IPS-18a (cell line): Measurements from ENCODE around the gene KCTD21.
"Not testable (repeated sequence)": the region's sequence is repeated elsewhere in the genome, so short reads cannot be mapped to it uniquely, and the experiment has no call there.

ENCODE experiments used
- H3K27ac ChIP-seq: one replicate; pipeline ENCODE4 v1.5.1; 2013; ENCODE audit warnings: low read length
- H3K27me3 ChIP-seq: one replicate; pipeline ENCODE4 v1.6.1; 2013; ENCODE audit warnings: mild to moderate bottlenecking, low read length; ENCODE audit not compliant: control insufficient read depth, insufficient read depth
- H3K36me3 ChIP-seq: one replicate; pipeline ENCODE4 v1.6.1; 2013; ENCODE audit warnings: low read depth, low read length; ENCODE audit not compliant: control insufficient read depth
- H3K4me1 ChIP-seq: one replicate; pipeline ENCODE4 v1.6.1; 2013; ENCODE audit warnings: low read depth, low read length; ENCODE audit not compliant: control insufficient read depth
- H3K4me3 ChIP-seq: one replicate; pipeline ENCODE4 v1.5.1; 2013; ENCODE audit warnings: low read length
- H3K9ac ChIP-seq: one replicate; pipeline ENCODE4 v1.6.1; 2013; ENCODE audit warnings: mild to moderate bottlenecking, low read length, moderate library complexity
- H3K9me3 ChIP-seq: one replicate; pipeline ENCODE4 v1.6.1; 2013; ENCODE audit warnings: low read depth, low read length; ENCODE audit not compliant: control insufficient read depth

Gene KCTD21

GRCh38 chr11:78181185-78181584 is 7.2 kb downstream of the KCTD21 start:
- Histone ChIP-seq H3K9ac (no peak overlapping the region), H3K36me3 (no peaks in the 10 kb centered on the region), H3K9me3 (no peaks in the 10 kb centered on the region), H3K4me3 (no peak overlapping the region), H3K27ac (no peak overlapping the region), H3K27me3 (no peaks in the 10 kb centered on the region), H3K4me1 (no peaks in the 10 kb centered on the region)

GRCh38 chr11:78180751-78181150 is 7.7 kb downstream of the KCTD21 start:
- Histone ChIP-seq H3K4me1 (no peaks in the 10 kb centered on the region), H3K9ac (no peak overlapping the region), H3K9me3 (no peaks in the 10 kb centered on the region), H3K27me3 (no peaks in the 10 kb centered on the region), H3K36me3 (no peaks in the 10 kb centered on the region), H3K27ac (no peak overlapping the region), H3K4me3 (no peak overlapping the region)

- Histone ChIP-seq H3K36me3 (no peaks in the 10 kb centered on the region), H3K27ac (no peak overlapping the region), H3K9ac (no peak overlapping the region), H3K9me3 (no peaks in the 10 kb centered on the region), H3K27me3 (no peaks in the 10 kb centered on the region), H3K4me1 (no peaks in the 10 kb centered on the region), H3K4me3 (no peak overlapping the region)
Measured at GRCh38 chr11:78179459-78180071, 8.9 kb downstream of the KCTD21 start.

- H3K27ac ChIP-seq = no peak overlapping the region
- no peaks in the 10 kb centered on the region for H3K36me3 ChIP-seq
- H3K4me1 ChIP-seq = no peaks in the 10 kb centered on the region
- H3K4me3 ChIP-seq = no peak overlapping the region
- no peaks in the 10 kb centered on the region for H3K27me3 ChIP-seq
- no peaks in the 10 kb centered on the region for H3K9me3 ChIP-seq
- H3K9ac ChIP-seq = no peak overlapping the region
Measured at GRCh38 chr11:78177216-78177615, 11.2 kb downstream of the KCTD21 start.

GRCh38 chr11:78176605-78177141 is 11.8 kb downstream of the KCTD21 start:
- H3K36me3 ChIP-seq = no peaks in the 10 kb centered on the region
- H3K9ac ChIP-seq = no peak overlapping the region
- no peak overlapping the region for H3K4me3 ChIP-seq
- no peaks in the 10 kb centered on the region for H3K4me1 ChIP-seq
- H3K27me3 ChIP-seq = no peaks in the 10 kb centered on the region
- H3K9me3 ChIP-seq = no peaks in the 10 kb centered on the region
- H3K27ac ChIP-seq = no peak overlapping the region

- not testable (repeated sequence) for H3K4me3 ChIP-seq, H3K9me3 ChIP-seq, H3K4me1 ChIP-seq, H3K36me3 ChIP-seq, H3K27ac ChIP-seq, H3K9ac ChIP-seq, H3K27me3 ChIP-seq
Measured at GRCh38 chr11:78175862-78176261, 12.6 kb downstream of the KCTD21 start.

GRCh38 chr11:78171951-78172350 is 16.5 kb downstream of the KCTD21 start:
- Histone ChIP-seq H3K4me3 (no peak overlapping the region), H3K27me3 (no peaks in the 10 kb centered on the region), H3K4me1 (no peaks in the 10 kb centered on the region), H3K9me3 (no peaks in the 10 kb centered on the region), H3K36me3 (no peaks in the 10 kb centered on the region), H3K27ac (no peak overlapping the region), H3K9ac (no peak overlapping the region)

- Histone ChIP-seq H3K27ac (no peak overlapping the region), H3K9me3 (no peaks in the 10 kb centered on the region), H3K36me3 (no peaks in the 10 kb centered on the region), H3K27me3 (no peaks in the 10 kb centered on the region), H3K9ac (no peak overlapping the region), H3K4me3 (no peak overlapping the region), H3K4me1 (no peaks in the 10 kb centered on the region)
Measured at GRCh38 chr11:78170874-78171549, 17.4 kb downstream of the KCTD21 start.

GRCh38 chr11:78170413-78170812 is 18.0 kb downstream of the KCTD21 start:
- Histone ChIP-seq H3K4me1 (no peaks in the 10 kb centered on the region), H3K4me3 (no peak overlapping the region), H3K27me3 (no peaks in the 10 kb centered on the region), H3K36me3 (no peaks in the 10 kb centered on the region), H3K27ac (no peak overlapping the region), H3K9ac (no peak overlapping the region), H3K9me3 (no peaks in the 10 kb centered on the region)

GRCh38 chr11:78168539-78169477 is 19.6 kb downstream of the KCTD21 start:
- Histone ChIP-seq H3K27me3 (no peaks in the 10 kb centered on the region), H3K27ac (no peak overlapping the region), H3K36me3 (no peaks in the 10 kb centered on the region), H3K9ac (no peak overlapping the region), H3K4me3 (no peak overlapping the region), H3K4me1 (no peaks in the 10 kb centered on the region), H3K9me3 (no peaks in the 10 kb centered on the region)

- Histone ChIP-seq H3K27me3 (no peaks in the 10 kb centered on the region), H3K9me3 (no peaks in the 10 kb centered on the region)
Measured at GRCh38 chr11:78166855-78167469, 21.5 kb downstream of the KCTD21 start.

More at GRCh38 chr11:78166855-78167469, 21.5 kb downstream of the KCTD21 start:
- Histone ChIP-seq H3K9ac (no peak overlapping the region), H3K36me3 (no peaks in the 10 kb centered on the region), H3K4me1 (no peaks in the 10 kb centered on the region), H3K27ac (no peak overlapping the region), H3K4me3 (no peak overlapping the region)
